Mesenteric fat pad (tissue), 1 donor: ENCODE measurements around the gene SAXO1. TPM values are rescaled to one million over a fixed set of nuclear protein-coding genes. Genes with fewer than 3 reads are reported as not detected.
"Not testable (repeated sequence)": the region's sequence is repeated elsewhere in the genome, so short reads cannot be mapped to it uniquely, and the experiment has no call there.

Experiments
- DNase-seq: peaks from one replicate; pipeline ENCODE4 v3.0.0-alpha.2; 2020; ENCODE audit warnings: low spot score
- total RNA-seq: library from RNA; stranded (reverse); fragmentation: NEBNext Ultra II Directional; extraction: Animal tissue kit (Norgen Biotek cat#: 25700); gene quantifications from one replicate; pipeline ENCODE4 v1.2.1, GENCODE V29; 2021
- donor health status: DM: yes; HTN: yes; CAD: no.

The SAXO1 gene
- total RNA-seq, 1 donor from 2014 or later: not detected

DNA sequence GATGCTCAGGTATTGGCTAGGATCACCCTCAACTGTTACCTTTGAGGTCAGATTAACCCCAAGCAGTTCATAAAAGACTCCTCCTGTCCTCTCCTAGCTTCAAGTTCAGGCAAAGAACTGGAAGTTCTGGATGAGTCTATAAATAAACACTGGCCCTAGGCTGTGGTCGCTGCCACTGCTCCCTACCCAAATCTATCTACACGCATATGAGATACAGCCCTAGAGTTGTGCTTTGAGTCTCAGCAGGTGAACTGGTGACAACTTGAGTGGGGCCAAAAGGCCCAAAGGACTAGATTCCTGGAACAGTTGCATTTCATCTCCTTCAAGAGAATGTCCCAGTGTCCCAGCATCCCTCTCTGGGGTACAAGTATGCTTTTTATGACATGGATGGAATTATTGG lies 62.6 kb downstream of the SAXO1 start:
- no peak for DNase-seq

DNA sequence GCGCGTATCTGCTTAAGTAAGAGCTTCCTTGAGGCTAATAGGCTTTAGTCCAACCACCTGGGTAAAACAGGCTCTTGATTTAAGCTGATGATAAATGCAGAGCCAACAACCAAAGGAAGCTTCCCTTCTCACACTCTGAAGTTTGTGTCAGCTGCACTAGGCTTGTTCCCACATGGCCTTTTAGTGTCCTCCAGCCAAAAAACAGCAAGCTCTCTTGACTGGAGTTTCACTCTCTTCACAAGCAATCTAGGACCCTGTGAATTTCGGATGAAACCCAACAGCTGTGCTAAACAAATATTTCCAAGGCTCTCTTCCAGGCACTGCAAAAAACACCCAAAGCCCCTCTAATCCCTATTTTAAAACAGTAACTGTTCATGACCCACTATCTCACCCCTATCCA lies 63.9 kb downstream of the SAXO1 start:
- DNase-seq: no peak

DNA sequence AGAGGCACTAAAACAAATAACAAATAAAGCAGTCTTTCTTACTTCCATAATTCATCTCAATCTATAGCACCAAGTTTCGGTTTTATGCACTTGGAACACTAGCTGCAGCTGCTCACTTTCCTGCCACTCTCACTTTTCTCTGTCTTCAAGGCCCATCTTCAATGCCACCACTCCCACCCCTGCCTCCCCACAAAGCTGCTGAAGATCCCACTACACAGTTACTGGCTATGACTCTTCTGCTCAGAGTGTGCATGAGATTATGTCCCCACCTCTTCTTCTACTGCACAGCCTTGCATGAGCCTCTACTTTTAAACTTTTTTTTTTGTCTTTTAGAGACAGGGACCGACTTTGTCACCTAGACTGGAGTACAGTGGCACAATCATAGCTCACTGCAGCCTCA lies 77.4 kb downstream of the SAXO1 start:
- no peak for DNase-seq

DNA sequence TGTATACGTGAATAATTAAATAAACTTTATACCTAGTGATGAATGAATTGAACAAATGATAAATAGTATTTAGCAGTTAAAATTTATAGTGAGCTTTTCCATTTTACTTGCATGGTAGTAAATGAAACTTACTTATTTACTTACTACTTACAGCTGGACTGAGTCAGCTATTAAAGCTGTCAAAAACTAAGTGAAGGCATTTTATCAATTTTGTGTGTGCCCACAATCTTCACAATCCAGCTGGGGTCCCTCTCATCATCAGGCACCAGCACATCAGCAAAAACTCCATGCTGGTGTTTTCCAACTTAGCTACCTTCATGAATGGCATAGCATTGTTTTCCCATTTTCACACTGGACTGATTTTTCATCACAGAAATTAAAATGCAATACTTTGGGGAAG lies 81.1 kb downstream of the SAXO1 start:
- DNase-seq: no peak

DNA sequence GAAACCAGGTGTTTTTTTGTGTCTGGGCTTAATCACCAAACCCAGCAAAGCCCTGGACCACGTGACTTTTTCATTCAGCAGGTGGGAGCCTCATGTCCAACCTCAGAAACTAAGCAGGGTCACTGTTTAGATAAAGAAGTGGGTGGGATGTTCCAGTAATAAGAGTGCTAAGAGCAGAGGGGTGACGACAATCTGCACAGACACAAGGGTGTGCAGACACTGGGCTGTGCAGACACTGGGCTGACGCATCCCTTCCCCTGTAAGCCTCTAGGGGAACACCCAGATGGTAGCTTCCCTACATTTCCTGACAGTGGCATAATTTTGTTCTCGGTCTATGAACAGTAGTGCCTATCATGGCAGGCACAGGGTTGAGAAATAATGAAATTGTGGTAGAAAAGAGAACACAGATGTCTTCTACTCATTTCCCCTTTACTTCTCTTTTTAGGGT lies 85.1 kb downstream of the SAXO1 start:
- DNase-seq: no peak

DNA sequence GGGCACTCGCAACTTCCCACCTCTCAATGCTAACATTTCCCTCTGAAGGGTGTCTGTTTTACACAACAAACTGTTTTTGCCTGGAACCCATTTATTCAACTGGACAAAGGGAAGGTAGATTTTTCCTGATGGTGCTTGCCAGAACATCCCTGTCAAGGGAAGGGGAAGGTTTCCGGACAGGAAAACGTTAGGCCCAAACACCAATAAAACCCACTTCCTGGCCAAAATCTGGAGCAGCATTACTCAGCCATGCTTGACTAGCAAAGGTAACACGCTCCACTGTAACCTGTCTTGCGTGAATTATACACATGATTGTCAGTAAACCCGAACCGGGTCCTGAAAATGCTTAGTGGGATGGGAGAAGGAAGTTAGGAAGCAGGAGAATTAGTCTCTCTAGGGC lies 90.2 kb downstream of the SAXO1 start:
- no peak for DNase-seq

DNA sequence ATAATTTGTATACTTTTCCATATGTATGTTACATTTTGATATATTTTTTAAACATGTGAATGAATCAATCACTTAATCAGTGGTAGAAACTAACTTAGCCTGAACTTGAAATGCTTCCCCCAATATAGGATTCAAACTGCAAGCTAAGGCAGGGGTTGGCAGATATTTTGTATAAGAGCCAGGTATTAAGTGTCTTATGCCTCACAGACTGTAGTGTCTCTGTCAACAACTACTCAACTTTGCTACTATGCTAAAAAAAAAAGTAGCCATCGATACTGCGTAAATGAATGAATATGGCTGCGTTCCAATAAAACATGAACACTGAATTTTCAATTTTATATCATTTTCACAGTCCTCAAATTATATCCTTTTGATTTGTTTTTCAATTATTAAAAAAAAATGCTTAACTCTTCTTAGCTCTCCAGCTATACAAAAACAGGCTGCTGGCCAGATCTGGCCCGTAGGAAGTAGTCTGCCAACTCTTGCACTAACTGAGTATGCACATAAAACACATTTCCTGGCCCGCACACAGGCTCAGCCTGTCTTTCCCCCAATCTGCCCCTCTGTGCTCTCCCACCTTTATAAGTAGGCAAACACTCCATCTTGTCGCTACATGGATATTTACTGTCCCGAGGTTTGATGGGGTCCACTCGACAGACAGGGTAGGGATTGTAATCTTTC lies 91.8 kb downstream of the SAXO1 start:
- no peak for DNase-seq

DNA sequence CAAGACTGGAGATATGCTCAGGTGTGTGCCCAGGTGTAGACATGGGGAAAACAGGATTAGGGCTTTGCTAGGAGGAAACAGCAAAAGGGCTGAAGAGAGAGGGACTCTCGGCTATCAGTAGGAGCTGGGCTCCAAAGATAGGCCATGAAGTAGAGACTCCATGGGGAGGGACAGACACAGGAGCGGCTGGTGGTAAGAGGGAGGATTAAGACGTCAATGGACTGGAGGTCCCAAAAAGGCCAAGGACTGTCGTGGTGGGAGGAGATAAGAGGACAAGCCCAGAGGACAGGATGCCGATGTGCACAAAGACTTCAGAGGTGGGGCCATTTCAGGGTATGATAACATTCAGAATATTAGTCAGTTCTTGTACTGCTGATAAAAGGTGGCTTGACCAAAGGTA lies 93.1 kb downstream of the SAXO1 start:
- DNase-seq: no peak

DNA sequence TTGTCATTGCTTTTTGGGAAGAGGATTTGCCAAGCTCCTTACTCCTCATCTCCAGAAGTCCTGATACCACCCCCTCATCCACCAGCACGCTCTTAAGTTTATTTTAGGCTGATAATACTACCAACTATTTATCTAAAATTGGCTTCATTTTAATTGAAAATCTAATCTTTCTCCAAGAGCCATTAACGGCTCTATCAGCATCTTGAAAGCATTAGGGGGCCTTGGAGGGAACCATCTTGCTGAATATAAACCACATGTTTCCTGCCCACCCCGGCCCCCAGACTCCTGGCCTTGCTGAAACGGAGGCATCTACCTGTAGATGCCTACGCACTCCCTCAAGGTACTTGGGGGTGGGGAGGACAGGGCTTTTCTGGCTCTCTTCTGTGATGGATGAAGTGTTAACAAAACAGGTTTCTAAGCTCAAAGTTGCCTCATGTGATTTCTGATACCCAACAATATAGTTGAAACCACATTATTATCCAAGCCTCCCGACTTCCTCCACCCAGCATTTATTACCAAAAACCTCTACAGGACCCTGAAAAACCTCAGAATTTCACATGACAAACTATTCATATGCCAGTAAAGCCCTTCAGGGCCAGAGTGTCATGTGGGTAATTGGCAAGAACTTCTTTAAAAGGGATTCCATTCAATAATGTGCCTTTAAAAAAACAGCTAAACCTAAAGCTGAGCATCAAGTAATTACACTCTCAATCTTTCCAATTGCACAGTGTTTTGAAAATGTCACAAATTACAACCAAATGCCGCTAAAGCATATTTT lies 96.7 kb downstream of the SAXO1 start:
- no peak for DNase-seq

DNA sequence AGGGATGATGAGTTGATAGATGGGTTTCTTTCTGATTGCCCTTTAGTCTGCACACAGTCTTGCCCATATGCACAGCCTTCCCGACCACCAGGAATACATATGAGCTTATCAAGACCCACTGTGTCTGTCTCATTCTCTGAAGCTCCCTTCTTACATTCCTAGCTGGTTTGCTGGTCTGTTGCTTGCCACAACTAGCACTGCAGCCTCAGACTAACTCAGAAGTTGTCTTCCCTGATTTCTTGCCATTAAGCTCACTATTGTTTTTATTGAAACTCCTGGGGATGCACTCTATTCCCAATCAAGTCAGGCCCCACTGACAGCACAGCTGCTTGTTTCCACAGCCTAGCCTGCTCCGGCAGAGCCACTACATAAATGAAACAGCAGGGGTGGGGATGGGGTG lies 97.5 kb downstream of the SAXO1 start:
- no peak for DNase-seq

DNA sequence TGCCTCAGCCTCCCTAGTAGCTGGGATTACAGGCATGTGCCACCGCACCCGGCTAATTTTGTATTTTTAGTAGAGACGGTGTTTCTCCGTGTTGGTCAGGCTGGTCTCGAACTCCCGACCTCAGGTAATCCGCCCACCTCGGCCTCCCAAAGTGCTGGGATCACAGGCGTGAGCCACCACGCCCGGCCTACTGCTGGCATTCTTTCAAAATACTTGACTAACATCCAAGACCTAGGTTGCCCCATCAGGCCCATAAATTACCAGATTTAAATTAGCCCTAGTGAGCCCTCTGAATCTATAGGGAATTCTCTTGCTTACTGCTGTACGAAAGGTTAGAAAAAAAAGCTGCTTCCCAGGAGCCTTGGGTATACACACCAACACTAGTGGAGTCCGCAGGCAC lies 102.4 kb downstream of the SAXO1 start:
- not testable (repeated sequence) for DNase-seq

DNA sequence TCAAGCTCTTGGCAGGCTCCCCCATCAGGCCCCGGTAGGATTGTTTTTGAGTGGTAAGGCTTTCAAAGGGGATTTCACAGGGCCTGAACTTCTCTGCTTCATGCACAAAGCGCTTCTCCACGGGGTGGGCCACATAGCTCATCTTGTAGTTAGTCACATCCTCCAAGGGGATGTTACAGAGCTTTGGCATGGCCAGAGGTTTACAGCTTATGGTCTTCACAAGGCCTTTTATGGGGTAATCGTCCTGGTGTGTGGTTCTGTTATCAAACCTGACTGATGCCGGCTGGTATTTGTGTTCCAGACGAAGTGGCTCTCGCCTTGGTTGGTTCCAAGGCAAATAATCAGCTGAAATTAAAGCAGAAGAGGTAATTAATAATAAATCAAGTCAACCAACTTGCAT lies 104.3 kb downstream of the SAXO1 start:
- DNase-seq: no peak

DNA sequence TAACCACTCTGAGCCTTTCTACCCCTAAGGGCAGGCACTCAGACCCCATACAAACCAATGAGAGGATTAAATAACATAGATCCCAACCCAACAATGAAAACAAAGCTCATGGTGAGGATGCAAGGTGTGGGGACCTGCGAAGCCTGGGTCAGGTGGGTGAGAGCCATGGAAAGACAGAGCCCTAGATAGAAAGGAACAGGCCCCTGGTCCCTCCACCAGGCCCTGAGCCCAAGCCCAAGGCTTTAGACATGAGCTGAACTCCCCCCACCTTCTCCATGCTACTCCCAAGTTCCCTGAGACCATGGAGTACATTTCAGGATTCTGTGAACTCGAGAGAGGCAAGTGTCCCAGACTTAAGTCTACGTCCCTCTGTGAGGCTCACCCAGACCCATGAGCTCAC lies 106.5 kb downstream of the SAXO1 start:
- no peak for DNase-seq

DNA sequence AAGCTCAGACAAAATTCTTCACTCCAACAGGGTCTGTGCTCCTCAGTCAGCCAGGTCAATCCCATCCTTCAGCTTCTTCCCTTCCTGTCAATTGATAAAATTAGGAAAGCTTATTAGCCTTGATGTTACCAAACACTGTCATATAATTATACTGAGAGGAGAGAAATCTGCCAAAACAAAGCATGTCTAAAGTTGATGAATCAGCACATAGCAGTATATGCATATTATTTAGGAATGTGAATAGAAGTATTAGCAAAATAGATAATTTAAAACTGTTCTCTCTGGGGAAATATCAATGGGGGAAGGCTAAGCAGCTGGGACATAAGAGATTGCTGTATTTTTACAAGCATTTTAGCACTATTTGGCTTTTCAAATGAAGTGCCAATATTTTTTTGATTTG lies 107.1 kb downstream of the SAXO1 start:
- DNase-seq: no peak

DNA sequence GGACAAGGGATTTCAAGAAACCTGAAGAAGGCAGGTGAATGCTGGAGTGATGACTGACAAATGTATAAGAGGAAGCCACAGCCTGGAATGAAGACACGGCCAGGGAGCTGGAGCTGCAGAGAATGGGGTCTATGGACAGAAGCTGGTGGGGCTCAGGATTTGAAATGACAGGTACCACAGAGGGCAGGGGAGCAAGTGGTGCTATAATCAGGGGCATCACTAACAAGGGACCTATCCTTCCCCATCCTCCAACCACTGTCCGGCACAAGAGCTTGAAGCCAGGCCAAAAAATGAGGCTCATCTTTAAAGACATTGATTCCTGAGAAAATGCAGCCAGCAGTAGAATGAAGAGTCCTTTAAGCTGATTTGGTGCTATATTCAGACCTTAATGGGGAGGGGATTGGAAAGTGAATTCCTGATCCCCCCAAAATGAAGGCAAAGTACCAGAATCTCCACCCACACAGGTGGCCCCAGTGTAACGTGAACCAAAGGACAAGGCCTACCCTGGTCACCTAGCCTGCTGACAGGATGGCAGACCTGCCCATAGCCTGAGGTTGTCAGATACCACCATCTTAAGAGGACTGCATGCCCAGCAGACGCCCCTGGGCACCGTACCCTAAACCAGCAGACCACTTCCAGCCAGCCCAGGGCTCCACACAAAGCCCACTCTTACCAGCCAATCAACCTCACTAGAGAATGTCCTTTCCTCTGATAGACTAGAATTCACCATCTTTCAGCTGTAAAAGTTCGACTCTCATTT lies 109.2 kb downstream of the SAXO1 start:
- no peak for DNase-seq

DNA sequence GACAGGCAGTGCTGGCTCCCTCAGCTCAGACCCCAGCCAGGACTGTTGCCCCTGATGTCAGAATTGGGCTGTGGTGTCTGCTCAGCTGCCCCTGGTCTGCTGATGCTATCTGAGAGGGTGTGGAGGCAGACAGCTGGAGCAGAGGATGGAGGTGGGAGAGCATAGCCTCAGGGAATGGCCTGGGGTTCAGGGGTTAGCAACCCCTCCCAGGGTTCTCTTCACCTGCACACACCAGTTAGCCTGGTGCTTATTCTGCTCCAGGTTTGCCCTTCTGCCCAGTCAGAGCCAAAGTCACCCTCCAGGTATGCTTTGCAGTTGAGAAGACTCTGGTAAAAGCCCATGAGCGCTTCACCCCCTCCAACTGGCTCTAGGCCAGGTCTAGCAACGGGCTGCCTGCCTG lies 109.8 kb downstream of the SAXO1 start:
- DNase-seq: no peak

DNA sequence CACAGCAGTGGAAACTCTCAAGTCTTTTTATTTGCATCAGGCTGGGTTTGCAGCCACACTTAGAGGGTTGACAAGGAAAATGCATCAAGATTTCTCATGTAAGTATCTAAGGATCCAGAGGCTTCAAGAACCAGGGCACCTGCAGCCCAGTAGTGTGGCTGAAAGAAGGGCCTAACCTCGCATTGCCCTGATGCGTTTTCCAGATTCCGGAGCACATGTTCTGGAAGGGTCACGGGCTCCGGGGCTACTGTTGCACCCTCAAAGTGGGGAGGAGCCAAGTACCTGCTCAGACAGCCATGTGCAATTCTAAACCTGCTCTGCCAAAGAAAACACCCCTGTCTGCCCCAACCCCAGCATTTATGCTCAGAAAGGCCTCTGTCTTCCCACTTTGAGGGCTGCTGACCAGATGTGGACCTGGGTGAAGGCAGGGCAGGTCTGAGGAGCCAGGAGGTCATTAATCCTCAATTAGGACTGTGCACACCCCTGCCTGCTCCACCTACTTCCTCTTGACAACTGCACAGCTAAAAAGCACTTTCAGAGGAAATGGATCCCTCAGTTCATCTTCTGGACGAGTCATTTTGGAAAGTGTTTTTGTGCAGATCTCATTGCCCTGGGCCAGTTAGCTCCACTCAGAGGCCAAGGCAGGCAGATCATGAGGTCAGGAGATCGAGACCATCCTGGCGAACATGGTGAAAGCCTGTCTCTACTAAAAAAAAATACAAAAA lies 110.7 kb downstream of the SAXO1 start:
- DNase-seq: no peak

DNA sequence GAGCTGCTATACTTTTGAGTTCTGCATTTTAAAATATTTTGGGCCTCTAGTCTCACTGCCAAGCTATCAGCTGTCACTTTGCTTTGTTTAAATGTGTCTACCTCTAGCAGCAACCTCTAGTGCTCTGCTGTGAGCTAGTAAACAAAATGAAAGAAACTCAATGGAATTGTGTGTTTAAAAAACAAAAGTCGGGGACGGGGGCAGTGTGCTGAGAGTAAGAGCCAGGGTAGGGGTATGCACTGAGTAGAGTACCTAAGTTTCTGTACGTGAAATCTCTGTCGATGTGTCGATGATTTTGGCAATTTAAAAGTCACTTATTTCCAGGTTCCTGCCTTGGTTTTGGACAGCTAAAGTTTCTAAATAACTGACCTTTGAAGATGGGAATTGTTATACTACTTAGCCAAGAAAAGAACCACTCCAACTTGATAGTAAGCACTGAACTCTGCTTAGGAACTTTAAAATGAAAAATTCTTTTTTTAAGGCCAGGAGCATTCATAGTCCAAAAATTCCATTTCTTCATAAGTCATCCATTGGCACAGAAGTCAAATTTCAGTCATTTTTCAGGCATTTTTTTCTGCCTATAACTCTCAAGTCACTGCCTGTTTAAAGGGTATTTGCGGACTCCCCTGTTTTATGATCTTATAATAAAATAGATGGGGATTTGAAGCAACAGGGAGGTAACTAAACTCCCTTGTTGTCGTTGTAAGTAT lies 111.5 kb downstream of the SAXO1 start:
- no peak for DNase-seq

DNA sequence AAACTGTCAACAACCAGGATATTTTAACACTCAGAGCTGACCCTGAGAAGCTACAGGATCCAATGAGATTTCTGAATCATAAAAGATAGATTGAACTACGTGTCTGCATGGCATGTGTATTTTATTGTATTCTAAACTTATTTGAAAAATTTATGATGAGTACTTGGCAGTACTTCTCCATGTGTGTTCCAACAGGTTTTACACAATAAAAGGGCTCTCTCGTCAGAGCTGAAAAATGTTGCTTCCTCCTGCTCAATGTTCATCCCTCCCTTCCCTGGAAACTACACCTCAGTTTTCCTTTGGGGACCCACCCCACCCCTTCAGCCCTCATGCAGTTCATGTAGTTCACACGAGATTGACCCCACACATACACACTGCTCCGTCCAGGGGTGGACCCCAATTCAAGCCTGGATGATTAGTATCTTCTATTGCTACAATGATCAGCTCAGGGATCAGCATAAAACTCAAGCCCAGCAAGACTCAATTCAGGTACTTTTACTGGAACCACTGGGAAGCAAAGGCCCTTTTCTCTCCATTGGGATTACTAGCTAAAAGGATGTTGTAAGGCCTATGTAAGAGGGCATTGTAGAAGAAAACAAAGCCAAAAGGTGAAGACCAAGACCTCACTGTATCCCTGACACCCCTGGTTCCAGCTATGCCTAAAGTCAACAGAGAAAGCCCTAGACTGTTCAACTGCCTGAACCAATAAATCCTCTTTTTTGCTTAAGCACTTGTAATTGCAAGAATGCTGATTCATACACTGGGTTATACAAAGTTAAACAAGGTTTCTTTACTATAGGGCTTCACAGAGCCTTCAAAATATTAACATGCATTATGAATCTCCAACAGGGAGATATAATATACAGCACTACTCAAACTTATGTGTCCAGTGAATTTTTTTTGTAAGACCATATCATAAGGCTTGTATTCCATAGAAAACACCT lies 112.6 kb downstream of the SAXO1 start:
- DNase-seq: no peak
